Esophagus squamous epithelium (tissue), 4 donors: ENCODE results near the gene SHC4.
A peak's percentile ranks its signal among the peaks of the same experiment; 100 is the strongest.

ENCODE experiments used
- CTCF ChIP-seq, 6 experiments: fragments of 450-650 bp in 4 of 6; fragments of 200-600 bp in 2 of 6; sonication (generic) in 2 of 6; IDR thresholded peaks; one replicate each; pipeline ENCODE4 v1.5.1; 2016 to 2019; ENCODE audit warnings: antibody characterized with exemption in 6 of 6, mild to moderate bottlenecking in 4 of 6, moderate library complexity in 4 of 6
- POLR2A ChIP-seq, 4 donors: fragments of 450-650 bp; IDR thresholded peaks; one replicate each; pipeline ENCODE4 v1.6.1; 2017; ENCODE audit warnings: antibody characterized with exemption in 4 of 4, mild to moderate bottlenecking in 4 of 4, moderate library complexity in 3 of 4

GRCh38 chr15:48975472-48976419, 12.0 kb upstream of the SHC4 start:
- TF ChIP-seq CTCF (IDR thresholded peaks at IDR 0.05) (peak; percentile 85 to 91 (median 88)), POLR2A (IDR thresholded peaks at IDR 0.05) (no peak)
